ENCODE results near the gene RPL7L1.

The RPL7L1 gene

DNA sequence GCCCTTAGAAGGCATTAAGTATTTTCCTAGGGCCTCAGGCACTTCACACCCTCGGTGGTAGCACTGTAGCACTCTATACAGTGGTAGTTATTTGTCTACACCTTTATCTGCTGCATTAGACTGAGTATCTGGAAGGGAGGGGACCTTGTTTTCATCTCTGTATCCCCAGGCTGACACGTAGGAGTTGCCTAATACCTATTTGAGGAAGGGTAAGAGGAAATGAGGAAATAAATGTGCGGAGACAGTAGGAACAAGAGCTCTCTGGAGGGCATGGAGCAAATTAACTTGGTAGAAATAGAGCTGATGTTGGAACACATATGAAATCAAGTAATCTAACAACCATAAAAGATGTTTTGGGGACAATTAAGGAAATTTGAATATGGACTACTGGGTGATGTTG lies 53.8 kb downstream of the RPL7L1 start:
- DNase-seq (ENCODE audit: low read depth) = no peak

GRCh38 chr6:42935322-42935721 lies 55.9 kb downstream of the RPL7L1 start:
- DNase-seq (ENCODE audit: low read depth) = no peak

DNA sequence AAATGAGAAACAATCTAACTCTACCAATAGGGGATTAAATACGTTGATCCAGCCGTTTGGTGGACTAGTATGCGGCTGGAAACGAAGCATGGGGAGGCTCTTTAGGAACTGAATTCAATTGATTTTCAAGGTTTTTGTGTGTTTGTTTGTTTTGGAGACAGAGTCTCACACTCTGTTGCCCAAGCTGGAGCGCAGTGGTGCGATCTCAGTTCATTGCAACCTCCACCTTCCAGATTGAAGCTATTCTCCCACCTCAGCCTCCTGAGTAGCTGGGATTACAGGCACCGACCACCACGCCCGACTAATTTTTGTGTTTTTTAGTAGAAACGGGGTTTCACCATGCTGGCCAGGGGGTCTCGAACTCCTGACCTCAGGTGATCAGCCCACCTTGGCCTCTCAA lies 57.0 kb downstream of the RPL7L1 start:
- no peak for DNase-seq (ENCODE audit: low read depth)

DNA sequence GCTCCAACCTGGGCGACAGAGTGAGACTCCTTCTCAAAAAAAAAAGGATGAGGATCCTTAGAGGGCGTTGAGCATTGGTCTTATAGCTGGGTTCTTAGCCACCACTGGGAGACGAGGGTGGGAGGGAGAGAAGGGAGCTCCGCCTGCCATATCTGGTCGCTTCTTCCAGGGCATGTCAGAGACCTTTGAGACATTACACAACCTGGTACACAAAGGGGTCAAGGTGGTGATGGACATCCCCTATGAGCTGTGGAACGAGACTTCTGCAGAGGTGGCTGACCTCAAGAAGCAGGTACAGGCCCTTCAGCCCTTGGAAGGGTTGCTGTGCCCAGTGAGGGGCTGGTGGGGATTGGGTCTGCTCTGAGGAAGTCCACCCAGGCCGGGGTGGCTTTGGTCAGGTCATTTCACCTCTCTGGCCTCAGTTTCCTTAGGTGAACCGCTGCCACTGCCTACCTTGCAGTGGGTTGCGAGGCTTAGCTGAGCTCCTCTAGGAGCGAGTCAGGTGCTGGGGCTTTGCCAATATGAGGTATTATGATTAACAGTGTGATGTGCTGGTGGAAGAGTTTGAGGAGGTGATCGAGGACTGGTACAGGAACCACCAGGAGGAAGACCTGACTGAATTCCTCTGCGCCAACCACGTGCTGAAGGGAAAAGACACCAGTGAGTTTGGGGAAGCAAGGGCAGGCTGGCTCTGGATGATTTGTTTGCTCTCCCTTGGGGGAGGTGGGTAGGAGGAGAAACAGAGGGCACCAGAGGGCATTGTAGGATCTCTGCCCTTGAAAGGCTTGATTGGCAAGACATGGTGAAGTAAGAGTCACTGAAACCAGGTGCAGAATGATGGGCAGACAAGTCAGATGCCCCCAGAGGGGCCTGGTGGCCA lies 58.4 kb downstream of the RPL7L1 start:
- DNase-seq (ENCODE audit: low read depth) = no peak

GRCh38 chr6:42938428-42938796 lies 59.0 kb downstream of the RPL7L1 start:
- no peak for DNase-seq (ENCODE audit: low read depth)

DNA sequence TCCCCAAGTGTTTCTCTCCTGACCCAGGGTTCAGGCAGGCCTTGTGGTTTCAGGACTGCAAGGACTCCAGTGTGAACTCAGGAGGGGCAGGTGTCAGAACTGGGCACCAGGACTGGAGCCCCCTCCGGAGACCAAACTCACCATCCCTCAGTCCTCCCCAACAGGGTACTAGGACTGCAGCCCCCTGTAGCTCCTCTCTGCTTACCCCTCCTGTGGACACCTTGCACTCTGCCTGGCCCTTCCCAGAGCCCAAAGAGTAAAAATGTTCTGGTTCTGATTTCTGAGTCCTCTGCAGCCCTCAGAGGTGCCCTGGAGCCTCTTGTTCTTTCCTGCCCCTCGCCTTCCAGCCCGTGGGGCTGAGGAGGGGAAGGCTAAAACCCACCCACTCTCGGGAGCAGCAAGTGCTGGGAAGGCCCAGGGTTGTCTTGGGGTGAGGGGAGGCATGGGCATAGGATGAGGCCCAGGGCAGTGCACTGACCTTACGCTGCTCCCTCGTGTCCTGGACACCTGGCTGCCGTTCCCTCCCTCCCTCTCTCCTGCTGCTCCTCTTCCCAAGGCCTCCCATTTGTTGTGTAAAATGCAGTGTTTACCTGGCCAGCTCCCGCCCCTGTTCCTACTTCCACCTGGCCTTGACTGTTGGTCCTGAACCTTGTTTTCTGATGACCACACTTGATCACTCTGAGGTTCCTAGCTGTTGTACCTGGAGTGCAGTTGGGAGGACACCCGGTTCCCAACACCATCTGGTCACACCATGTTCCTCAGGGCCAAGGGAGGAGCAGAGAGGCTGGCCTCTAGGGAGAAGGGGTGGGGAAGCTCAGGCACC lies 59.8 kb downstream of the RPL7L1 start:
- DNase-seq (ENCODE audit: low read depth) = no peak
